ENCODE measurements around the gene RBFOX2. TPM values are rescaled to one million over a fixed set of nuclear protein-coding genes. Genes with fewer than 3 reads are reported as not detected.

Gene RBFOX2
- total and polyA plus RNA-seq, 11 donors: 31.0 to 102 (median 84.0) TPM

DNA sequence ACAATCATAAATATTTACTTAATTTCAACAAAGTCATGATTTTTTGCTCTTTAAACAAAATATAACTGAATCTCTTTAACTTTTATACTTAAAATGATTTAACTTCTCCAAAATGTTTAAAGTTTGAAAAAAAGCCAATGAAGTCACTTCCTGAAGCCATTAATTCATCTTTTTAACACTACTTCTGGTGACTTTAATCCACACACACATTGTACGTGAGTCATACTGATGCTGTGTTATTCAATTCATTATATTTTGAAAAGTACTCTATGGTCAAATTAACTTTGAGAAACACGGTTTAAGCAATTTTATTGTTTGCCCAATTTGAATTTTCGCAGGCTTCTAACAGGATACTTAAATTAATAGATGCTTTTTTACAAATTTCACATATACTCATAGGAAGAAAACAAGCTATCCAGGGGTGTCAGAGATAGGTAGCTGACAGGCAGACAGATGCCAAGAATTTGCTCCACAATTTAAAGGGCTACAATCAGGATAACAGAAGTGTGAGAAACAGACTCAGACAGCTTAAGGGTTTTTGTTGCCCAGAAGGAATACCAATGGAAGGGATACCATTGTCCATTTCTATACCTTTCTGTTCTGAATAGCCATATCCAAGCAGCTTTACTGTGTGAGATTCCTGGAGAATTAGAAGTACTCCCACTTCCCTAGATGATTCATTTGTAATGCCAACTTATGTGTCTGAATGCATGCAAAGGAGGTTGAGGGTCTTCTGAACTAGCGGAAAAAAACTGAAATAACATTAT is 118.4 kb downstream of the RBFOX2 start:
- DNase-seq (no peak), ATAC-seq (peak in 3 of 4 donors; percentile 39 to 60 (median 51))
- H3K36me3 ChIP-seq: no peaks in the 10 kb centered on the region
- H3K4me3 ChIP-seq: no peak overlapping the region
- peaks cover 4 to 69% (median 47%) of the 10 kb centered on the region in 12 donors for H3K4me1 ChIP-seq
- TF ChIP-seq POLR2A (IDR thresholded peaks at IDR 0.05): no peak
- TF ChIP-seq, protein P1, sequence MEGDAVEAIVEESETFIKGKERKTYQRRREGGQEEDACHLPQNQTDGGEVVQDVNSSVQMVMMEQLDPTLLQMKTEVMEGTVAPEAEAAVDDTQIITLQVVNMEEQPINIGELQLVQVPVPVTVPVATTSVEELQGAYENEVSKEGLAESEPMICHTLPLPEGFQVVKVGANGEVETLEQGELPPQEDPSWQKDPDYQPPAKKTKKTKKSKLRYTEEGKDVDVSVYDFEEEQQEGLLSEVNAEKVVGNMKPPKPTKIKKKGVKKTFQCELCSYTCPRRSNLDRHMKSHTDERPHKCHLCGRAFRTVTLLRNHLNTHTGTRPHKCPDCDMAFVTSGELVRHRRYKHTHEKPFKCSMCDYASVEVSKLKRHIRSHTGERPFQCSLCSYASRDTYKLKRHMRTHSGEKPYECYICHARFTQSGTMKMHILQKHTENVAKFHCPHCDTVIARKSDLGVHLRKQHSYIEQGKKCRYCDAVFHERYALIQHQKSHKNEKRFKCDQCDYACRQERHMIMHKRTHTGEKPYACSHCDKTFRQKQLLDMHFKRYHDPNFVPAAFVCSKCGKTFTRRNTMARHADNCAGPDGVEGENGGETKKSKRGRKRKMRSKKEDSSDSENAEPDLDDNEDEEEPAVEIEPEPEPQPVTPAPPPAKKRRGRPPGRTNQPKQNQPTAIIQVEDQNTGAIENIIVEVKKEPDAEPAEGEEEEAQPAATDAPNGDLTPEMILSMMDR (IDR thresholded peaks at IDR 0.05): no peak
- H3K9me3 ChIP-seq: no peaks in the 10 kb centered on the region
- intact Hi-C loops (cut with DNase I): loop anchor here in 4 of 10 donors (10.0 kb wide), 4 partner anchors 75 to 485 kb away; no protein-coding TSS in a partner anchor
- no peaks in the 10 kb centered on the region for H3K27me3 ChIP-seq
- 35 to 47% (median 43%) methylated on average over 4 of the region's 4 CpGs for WGBS, 4 donors
- H3K27ac ChIP-seq: peak overlapping the region; percentile 26 to 91 (median 75)

DNA sequence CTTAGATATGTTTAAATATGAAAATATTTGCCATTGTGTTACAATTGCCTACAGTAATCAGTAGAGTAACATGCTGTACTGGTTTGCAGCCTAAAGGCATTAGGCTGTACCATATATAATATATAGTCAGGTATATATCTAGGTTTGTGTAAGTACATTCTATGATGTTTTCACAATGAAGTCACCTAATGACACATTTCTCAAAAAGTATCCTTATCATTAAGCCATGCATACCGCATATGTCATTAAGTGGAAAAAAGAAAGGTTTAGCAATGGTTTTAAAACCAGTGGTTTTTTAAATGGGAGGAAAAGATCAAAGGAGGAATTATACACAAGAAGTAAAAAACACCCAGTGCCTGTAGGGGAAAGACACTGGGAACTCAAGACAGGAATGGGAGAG is 122.7 kb downstream of the RBFOX2 start:
- H3K9me3 ChIP-seq: no peaks in the 10 kb centered on the region
- TF ChIP-seq, protein P1 (IDR thresholded peaks at IDR 0.05): no peak
- TF ChIP-seq POLR2A (IDR thresholded peaks at IDR 0.05): no peak
- no peaks in the 10 kb centered on the region for H3K36me3 ChIP-seq
- H3K4me3 ChIP-seq: no peak overlapping the region
- no peak for DNase-seq
- WGBS, 4 donors: 89 to 96% (median 90%) methylated on average over 1 of the region's 1 CpG
- intact Hi-C loops (cut with DNase I): no loop called here
- ATAC-seq: no peak
- H3K27ac ChIP-seq: peak overlapping the region in 8 of 12 donors; percentile 58 to 88 (median 70)
- peaks cover 0 to 69% (median 39%) of the 10 kb centered on the region in 12 donors for H3K4me1 ChIP-seq
- H3K27me3 ChIP-seq: no peaks in the 10 kb centered on the region

DNA sequence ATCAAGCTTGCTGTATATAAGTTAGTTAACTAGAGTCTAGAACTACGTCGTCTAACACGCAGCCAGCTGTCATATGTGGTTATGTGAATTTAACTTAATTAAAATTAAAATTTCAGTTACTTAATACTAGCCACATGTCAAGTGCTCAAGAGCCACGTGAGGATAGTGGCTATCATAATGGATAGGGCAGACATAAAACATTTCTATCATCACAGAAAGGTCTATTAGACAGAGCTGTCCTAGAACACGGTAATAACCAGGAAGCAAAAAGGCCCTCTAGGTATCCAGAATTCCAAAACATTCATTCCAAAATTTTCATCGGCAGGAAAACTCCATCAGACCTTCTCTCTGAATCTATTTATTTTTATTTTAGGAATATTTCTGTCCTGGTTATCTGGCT is 123.9 kb downstream of the RBFOX2 start:
- 43 to 59% (median 54%) methylated on average over 6 of the region's 6 CpGs for WGBS, 4 donors
- DNase-seq (no peak), ATAC-seq (peak; percentile 9 to 68 (median 48))
- Histone ChIP-seq H3K36me3 (no peaks in the 10 kb centered on the region), H3K27me3 (no peaks in the 10 kb centered on the region), H3K9me3 (no peaks in the 10 kb centered on the region), H3K27ac (peak overlapping the region; percentile 40 to 88 (median 69)), H3K4me1 (peaks cover 0 to 69% (median 38%) of the 10 kb centered on the region in 12 donors), H3K4me3 (no peak overlapping the region)
- TF ChIP-seq, protein P1 (IDR thresholded peaks at IDR 0.05): no peak
- TF ChIP-seq POLR2A (IDR thresholded peaks at IDR 0.05): no peak
- intact Hi-C loops (cut with DNase I): no loop called here

DNA sequence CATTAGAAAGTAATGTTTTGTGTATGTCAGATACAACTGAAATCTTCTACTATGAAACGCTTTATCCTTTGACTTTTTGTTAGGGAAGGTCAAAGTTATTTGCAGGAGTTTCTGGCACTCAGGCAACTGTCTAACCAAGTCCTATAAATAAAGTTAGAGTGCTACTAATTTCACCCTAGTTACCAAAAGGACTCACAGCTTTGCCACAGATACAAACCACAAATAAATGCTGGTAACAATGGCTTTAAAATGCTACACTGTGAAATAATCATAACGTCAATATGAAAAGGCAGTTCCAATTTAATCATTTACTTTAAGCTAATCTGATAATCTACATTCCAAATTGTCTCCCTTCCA is 124.3 kb downstream of the RBFOX2 start:
- H3K27ac ChIP-seq: peak overlapping the region; percentile 40 to 88 (median 69)
- H3K9me3 ChIP-seq: no peaks in the 10 kb centered on the region
- DNase-seq (no peak), ATAC-seq (peak; percentile 66 to 82 (median 72))
- intact Hi-C loops (cut with DNase I): no loop called here
- TF ChIP-seq, protein P1 (IDR thresholded peaks at IDR 0.05): no peak
- no peak for TF ChIP-seq POLR2A (IDR thresholded peaks at IDR 0.05)
- 34 to 56% (median 43%) methylated on average over 2 of the region's 2 CpGs for WGBS, 4 donors
- H3K27me3 ChIP-seq: no peaks in the 10 kb centered on the region
- no peak overlapping the region for H3K4me3 ChIP-seq
- peaks cover 0 to 70% (median 39%) of the 10 kb centered on the region in 12 donors for H3K4me1 ChIP-seq
- H3K36me3 ChIP-seq: no peaks in the 10 kb centered on the region
